GM23338 (cell line): ENCODE measurements around the gene PKNOX2. TPM values are rescaled to one million over a fixed set of nuclear protein-coding genes. Genes with fewer than 3 reads are reported as not detected.

Experiments used
- ATAC-seq: fragments of 200-7000 bp; cut with Tn5 transposase; 3 replicates; pipeline ENCODE4 v1.9.1; 2020
- DNase-seq: peaks from one replicate; pipeline ENCODE4 v3.0.0-alpha.2; 2015; ENCODE audit warnings: low spot score
- H2AFZ ChIP-seq: fragments of 200-600 bp; sonication (generic); 2 replicates; pipeline ENCODE4 v1.8.0; 2016; ENCODE audit warnings: antibody characterized with exemption, mild to moderate bottlenecking, moderate library complexity
- H3F3A ChIP-seq: fragments of 200-600 bp; sonication (generic); replicated peaks from 2 replicates; pipeline ENCODE4 v1.8.0; 2017; ENCODE audit warnings: antibody characterized with exemption, mixed run types, low read depth
- H3K27ac ChIP-seq: fragments of 200-600 bp; sonication (generic); 2 replicates; pipeline ENCODE4 v1.6.1; 2016; ENCODE audit warnings: low read depth
- H3K27me3 ChIP-seq: fragments of 200-600 bp; sonication (generic); 2 replicates; pipeline ENCODE4 v1.8.0; 2016; ENCODE audit warnings: mild to moderate bottlenecking, mixed run types, moderate library complexity; ENCODE audit not compliant: insufficient read depth
- H3K36me3 ChIP-seq: fragments of 200-600 bp; sonication (generic); 2 replicates; pipeline ENCODE4 v1.8.0; 2016; ENCODE audit warnings: mild to moderate bottlenecking; ENCODE audit not compliant: insufficient read depth
- H3K4me1 ChIP-seq: fragments of 200-600 bp; sonication (generic); 2 replicates; pipeline ENCODE4 v1.8.0; 2016; ENCODE audit warnings: mild to moderate bottlenecking, moderate library complexity; ENCODE audit not compliant: insufficient read depth
- H3K4me2 ChIP-seq: fragments of 200-600 bp; sonication (generic); 2 replicates; pipeline ENCODE4 v1.7.1; 2017; ENCODE audit warnings: mixed run types
- H3K4me3 ChIP-seq: fragments of 200-600 bp; sonication (generic); 2 replicates; pipeline ENCODE4 v1.6.1; 2016; ENCODE audit warnings: mixed run types
- H3K79me2 ChIP-seq: fragments of 200-600 bp; sonication (generic); replicated peaks from 2 replicates; pipeline ENCODE4 v1.8.0; 2017; ENCODE audit warnings: mild to moderate bottlenecking; ENCODE audit not compliant: insufficient read depth
- H3K9me2 ChIP-seq: fragments of 200-600 bp; sonication (generic); 2 replicates; pipeline ENCODE4 v1.8.0; 2017; ENCODE audit not compliant: insufficient read depth
- H4K20me1 ChIP-seq: fragments of 200-600 bp; sonication (generic); replicated peaks from 2 replicates; pipeline ENCODE4 v1.8.0; 2017; ENCODE audit warnings: mild to moderate bottlenecking; ENCODE audit not compliant: insufficient read depth
- H3K27ac Mint-ChIP-seq: 2 replicates; pipeline ENCODE4 v1.8.0; 2020; ENCODE audit warnings: inconsistent platforms, mild to moderate bottlenecking, moderate library complexity, mixed read lengths
- H3K27me3 Mint-ChIP-seq: 3 replicates; pipeline ENCODE4 v1.8.0; 2022; ENCODE audit warnings: low read depth, mild to moderate bottlenecking, moderate library complexity, mixed read lengths, inconsistent platforms; ENCODE audit not compliant: insufficient read depth, poor library complexity
- H3K36me3 Mint-ChIP-seq: 3 replicates; pipeline ENCODE4 v1.8.0; 2021; ENCODE audit warnings: low read depth, mild to moderate bottlenecking, inconsistent platforms, moderate library complexity, mixed read lengths
- H3K4me1 Mint-ChIP-seq: 3 replicates; pipeline ENCODE4 v1.8.0; 2020; ENCODE audit warnings: mild to moderate bottlenecking, inconsistent platforms, mixed read lengths
- H3K4me3 Mint-ChIP-seq: 3 replicates; pipeline ENCODE4 v1.8.0; 2021; ENCODE audit warnings: moderate library complexity, mild to moderate bottlenecking, inconsistent platforms, mixed read lengths
- H3K9me3 Mint-ChIP-seq: 3 replicates; pipeline ENCODE4 v1.8.0; 2020; ENCODE audit warnings: moderate library complexity, mild to moderate bottlenecking, inconsistent platforms, mixed read lengths
- CREB1 ChIP-seq: fragments of 250-450 bp; sonication (Bioruptor Pico); IDR thresholded peaks from 2 replicates; pipeline ENCODE4 v1.5.0; 2020; ENCODE audit warnings: low read depth, mild to moderate bottlenecking, moderate library complexity
- CTCF ChIP-seq, 2 experiments: fragments of 200-600 bp in 1 of 2; sonication (generic) in 1 of 2; conservative IDR thresholded peaks; 2 replicates each; pipeline versions ENCODE4 v1.5.1 to v1.6.1; 2016 to 2017; ENCODE audit warnings: antibody characterized with exemption in 2 of 2, low read depth in 2 of 2, mild to moderate bottlenecking in 2 of 2, moderate library complexity in 1 of 2
- ETS1 ChIP-seq: IDR thresholded peaks from 2 replicates; pipeline ENCODE4 v1.6.1; 2016; ENCODE audit warnings: antibody characterized with exemption
- EZH2 ChIP-seq: fragments of 200-600 bp; sonication (generic); IDR thresholded peaks from one replicate; pipeline ENCODE4 v1.8.0; 2017; ENCODE audit warnings: antibody characterized with exemption, mild to moderate bottlenecking, low read depth; ENCODE audit not compliant: unreplicated experiment
- JUNB ChIP-seq: IDR thresholded peaks from one replicate; pipeline ENCODE4 v1.6.1; 2016; ENCODE audit warnings: antibody characterized with exemption; ENCODE audit not compliant: unreplicated experiment
- NANOG ChIP-seq: IDR thresholded peaks from 2 replicates; pipeline ENCODE4 v1.6.1; 2016; ENCODE audit warnings: antibody characterized with exemption, borderline replicate concordance
- POLR2AphosphoS5 ChIP-seq: IDR thresholded peaks from 2 replicates; pipeline ENCODE4 v1.6.1; 2016; ENCODE audit warnings: antibody characterized with exemption, low read depth
- STAT1 ChIP-seq: IDR thresholded peaks from one replicate; pipeline ENCODE4 v1.6.1; 2016; ENCODE audit warnings: antibody characterized with exemption; ENCODE audit not compliant: unreplicated experiment
- ZNF114 ChIP-seq: fragments of 250-450 bp; sonication (Bioruptor Pico); IDR thresholded peaks from 2 replicates; pipeline ENCODE4 v1.5.0; 2020; ENCODE audit warnings: mild to moderate bottlenecking, moderate library complexity
- ZNF331 ChIP-seq: fragments of 250-450 bp; sonication (Bioruptor Pico); IDR thresholded peaks from 2 replicates; pipeline ENCODE4 v1.5.0; 2020; ENCODE audit warnings: low read depth, mild to moderate bottlenecking, moderate library complexity
- polyA plus RNA-seq: library from polyadenylated mRNA; unstranded; fragments of >200 nt; fragmentation: Nextera tagmentation; extraction: Ambion mirVana; gene quantifications from 2 replicates; pipeline ENCODE4 v1.2.1, GENCODE V29; 2016
- total RNA-seq: library from RNA; depleted of rRNA; stranded (reverse); fragments of >200 nt; shearing (Covaris generic); gene quantifications from 2 replicates; pipeline ENCODE4 v1.2.3, GENCODE V29; 2014

The PKNOX2 gene
- total and polyA plus RNA-seq, 2 experiments from 2014 or later = 0.42 to 0.83 TPM

- TF ChIP-seq CTCF (conservative IDR thresholded peaks at IDR 0.05; ENCODE audit: low read depth in 2 of 2) = no peak
- no peak for TF ChIP-seq CREB1 (CRISPR knock-in tag)
- no peaks in the 10 kb centered on the region for H3K36me3 ChIP-seq
- peaks cover 18% of the 10 kb centered on the region for H3K4me1 ChIP-seq
- no peaks in the 10 kb centered on the region; the same call in 1 of the 2 replicates for H3K9me2 ChIP-seq
- no peaks in the 10 kb centered on the region for H3K79me2 ChIP-seq
- Mint-ChIP-seq H3K27me3 (peaks cover 35% of the 10 kb centered on the region), H3K36me3 (no peaks in the 10 kb centered on the region), H3K4me3 (no peak overlapping the region), H3K4me1 (peaks cover 54% of the 10 kb centered on the region), H3K27ac (no peak overlapping the region), H3K9me3 (no peaks in the 10 kb centered on the region)
- H2AFZ ChIP-seq = no peak overlapping the region
- H3K4me2 ChIP-seq = no peak overlapping the region
- no peaks in the 10 kb centered on the region for H4K20me1 ChIP-seq
- H3K4me3 ChIP-seq = no peak overlapping the region
- ATAC-seq (no peak), DNase-seq (no peak)
- H3F3A ChIP-seq = no peaks in the 10 kb centered on the region
- H3K27ac ChIP-seq = no peak overlapping the region
- peaks cover 16% of the 10 kb centered on the region for H3K27me3 ChIP-seq
Observed at GRCh38 chr11:125175166-125175565, 10.6 kb downstream of the PKNOX2 start.

GRCh38 chr11:125175896-125176575 lies 11.5 kb downstream of the PKNOX2 start:
- peaks cover 27% of the 10 kb centered on the region for H3K27me3 Mint-ChIP-seq
- Histone ChIP-seq H3K9me2 (no peaks in the 10 kb centered on the region; the same call in 1 of the 2 replicates), H3K27ac (no peak overlapping the region), H3K4me3 (no peak overlapping the region), H3K36me3 (no peaks in the 10 kb centered on the region), H4K20me1 (no peaks in the 10 kb centered on the region), H3K79me2 (no peaks in the 10 kb centered on the region), H3K27me3 (peaks cover 8% of the 10 kb centered on the region), H3K4me2 (no peak overlapping the region), H2AFZ (no peak overlapping the region), H3F3A (no peaks in the 10 kb centered on the region), H3K4me1 (peaks cover 21% of the 10 kb centered on the region)
- peaks cover 53% of the 10 kb centered on the region for H3K4me1 Mint-ChIP-seq
- H3K9me3 Mint-ChIP-seq = no peaks in the 10 kb centered on the region
- no peaks in the 10 kb centered on the region for H3K36me3 Mint-ChIP-seq
- DNase-seq = no peak
- H3K27ac Mint-ChIP-seq = no peak overlapping the region
- no peak overlapping the region; the same call in 2 of the 3 replicates for H3K4me3 Mint-ChIP-seq
- ATAC-seq = no peak
- TF ChIP-seq CTCF (conservative IDR thresholded peaks at IDR 0.05; ENCODE audit: low read depth in 2 of 2) (no peak), POLR2AphosphoS5 (no peak), ZNF331 (CRISPR knock-in tag) (no peak), NANOG (no peak), STAT1 (no peak), ETS1 (no peak), JUNB (no peak), ZNF114 (CRISPR knock-in tag) (no peak), EZH2 (no peak)
